HepG2 (cell line): ENCODE data around the gene NLE1. TPM values are rescaled to one million over a fixed set of nuclear protein-coding genes. Genes with fewer than 3 reads are reported as not detected.
"Not testable (repeated sequence)": the region's sequence is repeated elsewhere in the genome, so short reads cannot be mapped to it uniquely, and the experiment has no call there.

ENCODE experiments used
- ATAC-seq: fragments of 200-7000 bp; cut with Tn5 transposase; 3 replicates; pipeline ENCODE4 v1.9.1; 2020; ENCODE audit warnings: mild to moderate bottlenecking, moderate library complexity
- BruUV-seq: library from RNA; stranded (reverse); fragments of 400-500 nt; replicated peaks from 2 replicates; lab custom pipeline; 2021; lab: Mats Ljungman, UMichigan
- CTCF ChIA-PET: fragments of 300-600 bp; formaldehyde crosslinking; extraction: SDS; loops from one replicate; lab custom pipeline; 2021; ENCODE audit warnings: low total read pairs, inconsistent platforms, low intra/inter-chr PET ratio; lab: Yijun Ruan, JAX
- POLR2A ChIA-PET: fragments of 350-600 bp; sonication (Branson Sonifier 250); formaldehyde crosslinking; loops from one replicate; lab custom pipeline; 2020; ENCODE audit warnings: antibody characterized with exemption, inconsistent platforms; lab: Yijun Ruan, JAX
- DNase-seq: peaks from one replicate; pipeline ENCODE4 v3.0.0-alpha.2; 2015; ENCODE audit warnings: low spot score
- FAIRE-seq: peaks from 3 replicates; lab custom pipeline; 2011; peaks lifted over from hg19 to GRCh38; lab: Jason Lieb, UNC
- H2AFZ ChIP-seq: one replicate; pipeline ENCODE4 v1.6.1; 2011; ENCODE audit warnings: low read length, inconsistent platforms
- H3K27ac ChIP-seq: fragments of 300-600 bp; 3 replicates; pipeline ENCODE4 v1.8.0; 2011; ENCODE audit warnings: mixed run types, mild to moderate bottlenecking, mixed read lengths, low read length, inconsistent platforms; ENCODE audit not compliant: insufficient read depth; ENCODE audit errors: extremely low read length
- H3K27me3 ChIP-seq, 2 experiments: fragments of 200-600 bp in 1 of 2; 2 replicates in 1 of 2; 3 replicates in 1 of 2; pipeline versions ENCODE4 v1.6.0 to v1.8.0; 2011; ENCODE audit warnings: low read length in 2 of 2, mild to moderate bottlenecking in 2 of 2, moderate library complexity in 2 of 2, inconsistent platforms in 1 of 2; ENCODE audit not compliant: insufficient read depth in 2 of 2, control insufficient read depth in 1 of 2
- H3K36me3 ChIP-seq, 2 experiments: fragments of 200-600 bp in 1 of 2; replicated peaks in 1 of 2; 2 replicates in 1 of 2; 3 replicates in 1 of 2; pipeline versions ENCODE4 v1.5.1 to v1.8.0; 2011; ENCODE audit warnings: low read length in 2 of 2, inconsistent platforms in 1 of 2; ENCODE audit not compliant: insufficient read depth in 2 of 2, control insufficient read depth in 1 of 2
- H3K4me1 ChIP-seq: 2 replicates; pipeline ENCODE4 v1.5.1; 2012; ENCODE audit warnings: low read length, inconsistent platforms; ENCODE audit not compliant: insufficient read depth
- H3K4me2 ChIP-seq: 2 replicates; pipeline ENCODE4 v1.6.0; 2011; ENCODE audit warnings: low read depth, low read length, inconsistent platforms
- H3K4me3 ChIP-seq, 3 experiments: fragments of 200-600 bp in 1 of 3; sonication (generic), shearing (Covaris generic) in 1 of 3; replicated peaks in 1 of 3; 2 replicates each; pipeline ENCODE4 v1.5.1; 2011 to 2016; ENCODE audit warnings: low read length in 3 of 3, inconsistent platforms in 2 of 3, low read depth in 2 of 3, mild to moderate bottlenecking in 2 of 3, control low read depth in 1 of 3, mixed read lengths in 1 of 3; ENCODE audit not compliant: insufficient read depth in 1 of 3
- H3K79me2 ChIP-seq: one replicate; pipeline ENCODE4 v1.6.1; 2011; ENCODE audit warnings: low read length, inconsistent platforms; ENCODE audit not compliant: insufficient read depth
- H3K9ac ChIP-seq: 2 replicates; pipeline ENCODE4 v1.6.0; 2011; ENCODE audit warnings: mild to moderate bottlenecking, low read depth, low read length, inconsistent platforms; ENCODE audit not compliant: insufficient read depth
- H3K9me3 ChIP-seq: 2 replicates; pipeline ENCODE4 v1.5.1; 2012; ENCODE audit warnings: mild to moderate bottlenecking, low read length
- H4K20me1 ChIP-seq: 2 replicates; pipeline ENCODE4 v1.6.0; 2011; ENCODE audit warnings: inconsistent platforms, mild to moderate bottlenecking, low read length, moderate library complexity; ENCODE audit not compliant: insufficient read depth
- ADNP ChIP-seq: sonication (generic); formaldehyde crosslinking; IDR thresholded peaks from 2 replicates; pipeline ENCODE4 v1.4.0; 2020; ENCODE audit warnings: missing genetic modification reagents
- BRF2 ChIP-seq: sonication (generic); formaldehyde crosslinking; IDR thresholded peaks from 2 replicates; pipeline ENCODE4 v1.8.1; 2022; ENCODE audit warnings: mild to moderate bottlenecking, missing genetic modification reagents
- CHCHD3 ChIP-seq: sonication (generic); formaldehyde crosslinking; IDR thresholded peaks from 2 replicates; pipeline ENCODE4 v1.8.0; 2022; ENCODE audit warnings: mild to moderate bottlenecking, missing genetic modification reagents, moderate library complexity
- GRHL1 ChIP-seq: sonication (generic); formaldehyde crosslinking; conservative IDR thresholded peaks from 2 replicates; pipeline ENCODE4 v1.8.0; 2022; ENCODE audit warnings: missing genetic modification reagents
- KDM5A ChIP-seq: fragments of 200-600 bp; sonication (generic); IDR thresholded peaks from 2 replicates; pipeline ENCODE4 v1.7.0; 2018; ENCODE audit warnings: antibody characterized with exemption, mild to moderate bottlenecking, low read length, borderline replicate concordance
- NR1H2 ChIP-seq: sonication (generic); formaldehyde crosslinking; IDR thresholded peaks from 2 replicates; pipeline ENCODE4 v1.8.1; 2022; ENCODE audit warnings: low read depth, missing genetic modification reagents, borderline replicate concordance
- NR2F1 ChIP-seq, 2 experiments: fragments of 450-650 bp in 1 of 2; formaldehyde crosslinking in 1 of 2; IDR thresholded peaks; 2 replicates each; pipeline versions ENCODE4 v1.5.0 to v1.6.1; 2016 to 2020; ENCODE audit warnings: mild to moderate bottlenecking in 1 of 2, missing compliant biosample characterization in 1 of 2, missing genetic modification reagents in 1 of 2, moderate library complexity in 1 of 2
- ZBTB7B ChIP-seq: sonication (generic); formaldehyde crosslinking; IDR thresholded peaks from 2 replicates; pipeline ENCODE4 v1.4.0; 2020; ENCODE audit warnings: missing genetic modification reagents
- ZNF224 ChIP-seq: sonication (generic); formaldehyde crosslinking; IDR thresholded peaks from 2 replicates; pipeline ENCODE4 v1.5.0; 2020; ENCODE audit warnings: mild to moderate bottlenecking, missing genetic modification reagents
- ZNF292 ChIP-seq: sonication (generic); formaldehyde crosslinking; IDR thresholded peaks from 2 replicates; pipeline ENCODE4 v1.8.1; 2022; ENCODE audit warnings: mild to moderate bottlenecking, low read depth, missing genetic modification reagents, borderline replicate concordance
- ZNF614 ChIP-seq: IDR thresholded peaks from 2 replicates; pipeline ENCODE4 v1.6.1; 2018; ENCODE audit warnings: missing biosample characterization, missing genetic modification reagents, inconsistent platforms, borderline replicate concordance
- ZNF670 ChIP-seq: sonication (generic); formaldehyde crosslinking; IDR thresholded peaks from 2 replicates; pipeline ENCODE4 v1.8.0; 2022; ENCODE audit warnings: mild to moderate bottlenecking, missing genetic modification reagents, borderline replicate concordance
- ZNF703 ChIP-seq: sonication (generic); formaldehyde crosslinking; IDR thresholded peaks from 2 replicates; pipeline ENCODE4 v1.5.1; 2020; ENCODE audit warnings: missing genetic modification reagents, mild to moderate bottlenecking, moderate library complexity, borderline replicate concordance
- ZNF780A ChIP-seq: sonication (generic); formaldehyde crosslinking; IDR thresholded peaks from 2 replicates; pipeline ENCODE4 v1.8.0; 2022; ENCODE audit warnings: mild to moderate bottlenecking, missing genetic modification reagents, moderate library complexity
- WGBS: methylation state at CpG from one replicate; pipeline ENCODE4 v1.1.6; 2017; ENCODE audit warnings: low lambda C conversion rate; 5-methylcytosine and 5-hydroxymethylcytosine counted together
- in situ Hi-C: cut with HindIII; loops from 2 replicates; pipeline ENCODE4 v1.10.0; 2017; ENCODE audit warnings: low pct_unique_long_range_greater_than_20kb; ENCODE audit not compliant: extremely low pct_ligation_motif_present
- intact Hi-C: fragments of 100-400 bp; cut with micrococcal nuclease; formaldehyde crosslinking; loops from one replicate; pipeline ENCODE4 v1.10.0; 2022; ENCODE audit not compliant: unreplicated experiment
- polyA plus RNA-seq, 8 experiments: library from polyadenylated mRNA; depleted of rRNA in 3 of 8; stranded (reverse) in 7 of 8; unstranded in 1 of 8; fragments of >200 nt; fragmentation: Illumina TruSeq in 4 of 8; extraction: Trizol in 4 of 8; gene quantifications; 2 replicates each; pipeline versions ENCODE4 v1.2.1 to v1.2.3, GENCODE V29; 2011 to 2016; ENCODE audit warnings: low read depth in 4 of 8, missing spikeins in 1 of 8, mixed read lengths in 1 of 8; ENCODE audit not compliant: insufficient read depth in 1 of 8
- total RNA-seq, 5 experiments: library from RNA; depleted of rRNA; stranded (reverse); fragments of >200 nt; fragmentation: Illumina TruSeq; extraction: Trizol; gene quantifications; 2 replicates each; pipeline ENCODE4 v1.2.3, GENCODE V29; 2016; ENCODE audit warnings: low read depth in 1 of 5
- TF ChIP-seq, protein P1 (sequence below): sonication (generic); formaldehyde crosslinking; IDR thresholded peaks from 2 replicates; pipeline ENCODE4 v1.4.0; 2020; ENCODE audit warnings: missing genetic modification reagents; ENCODE audit errors: not compliant biosample characterization

NLE1 gene
- total and polyA plus RNA-seq, 2 of the 13 experiments (the other 11 are each of a cell fraction or from before 2014, with no cell fraction given): 20.3 to 34.5 TPM

- H3K4me3 ChIP-seq, POLR2A ChIA-PET, BruUV-seq, FAIRE-seq, H3K4me2 ChIP-seq, H3K79me2 ChIP-seq, H3K9ac ChIP-seq, CTCF ChIA-PET, H3K9me3 ChIP-seq, H3K36me3 ChIP-seq, H2AFZ ChIP-seq, ATAC-seq, H3K4me1 ChIP-seq, H4K20me1 ChIP-seq, H3K27ac ChIP-seq, DNase-seq, intact Hi-C loops: not testable (repeated sequence)
- in situ Hi-C loops: loop anchor here (10.0 kb wide), 1 partner anchor 355 kb away; the partner anchor contains the start of gene SLFN12L
- H3K27me3 ChIP-seq: peaks cover 0 to 12% of the 10 kb centered on the region in 2 experiments; a peak in 2 of 5 replicates
- 53% methylated on average over 5 of the region's 5 CpGs for WGBS
These were observed 37.3 kb upstream of the NLE1 start for GRCh38 chr17:35179379-35179778.

- H3K27me3 ChIP-seq: peaks cover 0 to 17% of the 10 kb centered on the region in 2 experiments; a peak in 1 of 5 replicates
- no peaks in the 10 kb centered on the region for H4K20me1 ChIP-seq
- ChIA-PET CTCF (no interaction called here), POLR2A (no interaction called here)
- no TSS peak for BruUV-seq
- 7% methylated on average over 7 of the region's 8 CpGs for WGBS
- in situ Hi-C loops (loop anchor here (10.0 kb wide), 1 partner anchor 358 kb away; the partner anchor contains the start of gene SLFN12L), intact Hi-C loops (no loop called here)
- H3K79me2 ChIP-seq: no peaks in the 10 kb centered on the region
- DNase-seq (no peak), ATAC-seq (no peak), FAIRE-seq (no peak)
- H2AFZ ChIP-seq: no peak overlapping the region
- no peak overlapping the region for H3K9ac ChIP-seq
- H3K4me1 ChIP-seq: no peaks in the 10 kb centered on the region
- H3K27ac ChIP-seq: no peak overlapping the region
- no peak overlapping the region for H3K4me2 ChIP-seq
- H3K9me3 ChIP-seq: no peaks in the 10 kb centered on the region
- H3K36me3 ChIP-seq: no peaks in the 10 kb centered on the region
- H3K4me3 ChIP-seq: no peak overlapping the region
- TF ChIP-seq ZNF670 (CRISPR knock-in tag) (no peak), ADNP (CRISPR knock-in tag) (no peak), BRF2 (no peak), ZBTB7B (CRISPR knock-in tag) (no peak), KDM5A (no peak), ZNF292 (CRISPR knock-in tag) (no peak), CHCHD3 (CRISPR knock-in tag) (no peak), ZNF614 (CRISPR knock-in tag) (no peak), ZNF224 (CRISPR knock-in tag) (no peak), NR1H2 (CRISPR knock-in tag) (no peak), ZNF703 (CRISPR knock-in tag) (no peak), NR2F1 (CRISPR knock-in tag; IDR thresholded peaks at IDR 0.05) (no peak), GRHL1 (no peak), ZNF780A (no peak)
- TF ChIP-seq, protein P1, sequence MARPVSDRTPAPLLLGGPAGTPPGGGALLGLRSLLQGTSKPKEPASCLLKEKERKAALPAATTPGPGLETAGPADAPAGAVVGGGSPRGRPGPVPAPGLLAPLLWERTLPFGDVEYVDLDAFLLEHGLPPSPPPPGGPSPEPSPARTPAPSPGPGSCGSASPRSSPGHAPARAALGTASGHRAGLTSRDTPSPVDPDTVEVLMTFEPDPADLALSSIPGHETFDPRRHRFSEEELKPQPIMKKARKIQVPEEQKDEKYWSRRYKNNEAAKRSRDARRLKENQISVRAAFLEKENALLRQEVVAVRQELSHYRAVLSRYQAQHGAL (CRISPR knock-in tag): no peak
These were observed 34.8 kb upstream of the NLE1 start for GRCh38 chr17:35176897-35177296.
